ENCODE data around the gene PLA2G4F. TPM values are rescaled to one million over a fixed set of nuclear protein-coding genes. Genes with fewer than 3 reads are reported as not detected.

PLA2G4F gene
- under 1 TPM in 2 of 4 donors, not detected in 2; 0.16 to 0.67 TPM for total RNA-seq

DNA sequence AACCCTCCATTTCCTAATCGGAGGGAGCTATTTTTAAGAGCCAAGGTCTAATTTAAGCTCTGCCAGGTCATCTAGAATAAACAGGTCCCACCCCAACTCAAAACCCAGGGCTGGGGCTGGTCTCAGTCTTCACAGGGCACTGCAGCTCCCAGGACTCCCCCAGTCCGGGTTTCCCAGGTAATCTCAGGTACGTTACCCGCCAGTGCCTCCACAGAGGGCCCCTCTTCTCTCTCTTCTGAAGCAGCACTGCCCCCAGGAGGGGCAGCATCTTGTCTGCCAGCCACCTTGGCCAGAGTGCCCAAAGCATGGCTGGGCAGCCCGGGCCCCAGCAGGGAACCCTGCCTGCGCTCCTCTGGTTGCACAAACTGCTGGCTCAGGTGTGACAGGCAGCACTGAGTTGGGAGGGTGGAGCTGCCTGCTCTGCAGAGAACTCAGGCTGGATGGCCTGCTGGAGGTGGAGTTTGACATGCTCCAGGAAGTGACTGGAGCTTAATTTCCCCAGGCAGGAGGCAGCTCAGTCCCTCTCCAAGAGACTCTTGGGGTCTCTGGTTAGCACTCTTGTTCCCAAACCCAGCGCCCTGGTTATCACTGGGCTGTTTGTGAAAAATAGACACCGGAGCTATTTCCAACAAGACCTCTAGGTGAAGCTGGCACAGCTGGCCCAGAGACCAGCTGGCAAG lies at the start of gene PLA2G4F:
Gene PLA2G4F, minus strand, starts transcription at position 394 of the 680 bp plus-strand sequence. Its CDS starts 87 bp downstream, at position 307.
- H3K9me3 ChIP-seq: no peaks in the 10 kb centered on the region
- WGBS, 2 donors (ENCODE audit: low coverage in 1 of 2): 0 to 80% methylated on average over 1 to 2 of the region's 8 CpGs
- peaks cover 0 to 25% (median 0%) of the 10 kb centered on the region in 3 donors for H3K4me1 ChIP-seq
- H3K27ac ChIP-seq: no peak within 1 kb of the TSS
- H3K36me3 ChIP-seq: peaks cover 0 to 27% of the 10 kb centered on the region in 2 donors
- ATAC-seq: no peak
- H3K4me3 ChIP-seq: no peak within 1 kb of the TSS
- H3K27me3 ChIP-seq: no peaks in the 10 kb centered on the region
- no peak for TF ChIP-seq CTCF (IDR thresholded peaks at IDR 0.05)
- TF ChIP-seq POLR2AphosphoS5 (IDR thresholded peaks at IDR 0.05): no peak
- no peak for TF ChIP-seq POLR2A (IDR thresholded peaks at IDR 0.05)
- no peak for TF ChIP-seq EP300 (IDR thresholded peaks at IDR 0.05)

DNA sequence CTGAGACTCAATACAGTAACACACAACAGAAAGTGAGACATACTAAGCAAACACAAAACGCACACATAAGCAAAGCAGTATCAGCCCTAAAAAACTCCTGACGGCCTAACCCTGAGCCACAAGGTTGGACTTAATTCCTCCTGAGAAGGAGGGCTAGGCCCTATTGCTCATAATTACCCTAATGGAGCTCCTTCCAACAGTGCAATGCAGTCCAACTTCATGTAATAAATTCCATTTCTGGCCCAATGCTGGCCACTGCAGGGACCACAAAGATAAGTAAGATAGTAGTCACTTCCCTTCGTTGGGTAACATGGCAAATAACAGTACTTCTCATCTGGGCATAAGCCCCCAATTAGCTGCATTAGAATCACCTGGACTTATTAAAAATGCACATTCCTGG lies 47.5 kb upstream of the PLA2G4F start:
- peaks cover 0 to 21% of the 10 kb centered on the region in 2 donors for H3K36me3 ChIP-seq
- TF ChIP-seq CTCF (IDR thresholded peaks at IDR 0.05) (no peak), EP300 (IDR thresholded peaks at IDR 0.05) (no peak), POLR2A (IDR thresholded peaks at IDR 0.05) (no peak), POLR2AphosphoS5 (IDR thresholded peaks at IDR 0.05) (no peak)
- no peaks in the 10 kb centered on the region for H3K9me3 ChIP-seq
- H3K27ac ChIP-seq: no peak overlapping the region
- H3K4me3 ChIP-seq: no peak overlapping the region
- H3K4me1 ChIP-seq: peaks cover 8 to 44% (median 13%) of the 10 kb centered on the region in 3 donors
- ATAC-seq: no peak
- 87 to 100% methylated on average over 1 to 3 of the region's 3 CpGs for WGBS, 2 donors (ENCODE audit: low coverage in 1 of 2)
- H3K27me3 ChIP-seq: no peaks in the 10 kb centered on the region

GRCh38 chr15:42202653-42203052 lies 46.2 kb upstream of the PLA2G4F start:
- Histone ChIP-seq H3K27me3 (no peaks in the 10 kb centered on the region), H3K4me3 (no peak overlapping the region), H3K36me3 (peaks cover 0 to 32% of the 10 kb centered on the region in 2 donors), H3K27ac (no peak overlapping the region), H3K4me1 (peaks cover 8 to 39% (median 13%) of the 10 kb centered on the region in 3 donors), H3K9me3 (no peaks in the 10 kb centered on the region)
- WGBS, 2 donors (ENCODE audit: low coverage in 1 of 2): 61 to 68% methylated on average over 2 of the region's 2 CpGs
- no peak for ATAC-seq
- no peak for TF ChIP-seq EP300 (IDR thresholded peaks at IDR 0.05)
- TF ChIP-seq POLR2A (IDR thresholded peaks at IDR 0.05): no peak
- TF ChIP-seq POLR2AphosphoS5 (IDR thresholded peaks at IDR 0.05): no peak
- no peak for TF ChIP-seq CTCF (IDR thresholded peaks at IDR 0.05)

DNA sequence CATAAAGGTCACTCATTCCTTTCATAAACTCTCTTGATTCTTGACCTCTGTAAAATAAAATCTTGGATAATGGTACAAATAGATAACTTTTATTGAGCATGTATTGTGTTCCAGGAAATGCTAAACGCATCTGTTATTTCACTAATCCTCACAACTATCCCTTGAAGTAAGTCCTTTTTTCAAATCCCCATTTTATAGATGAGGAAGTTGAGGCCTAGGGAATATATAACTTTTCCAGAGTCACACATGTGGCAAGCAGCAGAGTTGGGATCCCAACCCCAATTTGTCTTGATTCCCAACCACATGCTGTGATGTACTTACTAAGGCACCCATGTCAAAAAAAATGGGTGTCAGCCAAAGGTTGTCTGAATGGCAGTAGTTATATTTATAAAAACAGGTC lies 45.4 kb upstream of the PLA2G4F start:
- Histone ChIP-seq H3K4me3 (no peak overlapping the region), H3K9me3 (no peaks in the 10 kb centered on the region), H3K4me1 (peaks cover 3 to 31% (median 9%) of the 10 kb centered on the region in 3 donors), H3K27me3 (no peaks in the 10 kb centered on the region), H3K36me3 (peaks cover 0 to 38% of the 10 kb centered on the region in 2 donors), H3K27ac (no peak overlapping the region)
- TF ChIP-seq POLR2A (IDR thresholded peaks at IDR 0.05) (no peak), POLR2AphosphoS5 (IDR thresholded peaks at IDR 0.05) (no peak), CTCF (IDR thresholded peaks at IDR 0.05) (no peak), EP300 (IDR thresholded peaks at IDR 0.05) (no peak)
- ATAC-seq: no peak
- WGBS, 2 donors (ENCODE audit: low coverage in 1 of 2): 100% methylated on average over 1 of the region's 1 CpG

DNA sequence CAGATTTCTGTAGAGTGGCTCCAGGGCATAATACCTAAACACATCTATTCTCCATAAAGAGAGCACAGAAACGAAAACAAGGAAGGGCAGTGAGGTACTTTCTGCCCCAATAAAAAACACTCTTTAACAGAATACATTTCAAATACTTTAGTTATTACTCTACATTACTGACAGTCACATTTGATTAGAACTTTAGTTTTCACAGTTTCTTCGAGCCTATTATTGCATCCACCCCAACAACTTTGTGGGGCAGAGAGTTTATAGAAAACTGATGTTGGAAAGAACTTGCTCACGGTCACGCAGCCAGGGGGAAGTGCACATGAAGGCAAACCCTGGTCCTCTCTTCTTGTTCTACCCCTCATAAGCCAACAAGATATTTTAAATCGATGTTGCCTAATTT lies 42.7 kb upstream of the PLA2G4F start:
- ATAC-seq: no peak
- Histone ChIP-seq H3K4me1 (peaks cover 0 to 6% (median 0%) of the 10 kb centered on the region in 3 donors), H3K27ac (no peak overlapping the region), H3K9me3 (no peaks in the 10 kb centered on the region), H3K27me3 (no peaks in the 10 kb centered on the region), H3K4me3 (no peak overlapping the region), H3K36me3 (peaks cover 0 to 55% of the 10 kb centered on the region in 2 donors)
- TF ChIP-seq POLR2AphosphoS5 (IDR thresholded peaks at IDR 0.05): no peak
- no peak for TF ChIP-seq CTCF (IDR thresholded peaks at IDR 0.05)
- no peak for TF ChIP-seq POLR2A (IDR thresholded peaks at IDR 0.05)
- no peak for TF ChIP-seq EP300 (IDR thresholded peaks at IDR 0.05)
- WGBS, 2 donors (ENCODE audit: low coverage in 1 of 2): 84 to 89% methylated on average over 4 to 5 of the region's 5 CpGs

Measured in gastroesophageal sphincter (tissue), 4 donors.